Activated CD8-positive, alpha-beta T cell treated with anti-CD3 and anti-CD28 coated beads for 36 hours (primary cell): ENCODE measurements around the gene PRDM5. TPM values are rescaled to one million over a fixed set of nuclear protein-coding genes. Genes with fewer than 3 reads are reported as not detected.
"Not testable (repeated sequence)": the region's sequence is repeated elsewhere in the genome, so short reads cannot be mapped to it uniquely, and the experiment has no call there.

Source experiments
- ATAC-seq: fragments of 200-7000 bp; cut with Tn5 transposase; one replicate; pipeline ENCODE4 v1.10.0; 2021; ENCODE audit warnings: mild to moderate bottlenecking, moderate library complexity
- CTCF ChIA-PET: fragments of 350-600 bp; sonication (Branson Sonifier 250); formaldehyde crosslinking; loops from one replicate; lab custom pipeline; 2021; ENCODE audit warnings: antibody characterized with exemption; lab: Charles Lee
- POLR2A ChIA-PET: fragments of 350-600 bp; sonication (Branson Sonifier 250); formaldehyde crosslinking; loops from one replicate; lab custom pipeline; 2021; ENCODE audit warnings: antibody characterized with exemption; lab: Charles Lee
- DNase-seq: peaks from one replicate; pipeline ENCODE4 v3.0.0-alpha.2; 2020
- H3K27ac Mint-ChIP-seq: one replicate; pipeline ENCODE4 v1.8.0; 2021; ENCODE audit warnings: mild to moderate bottlenecking, mixed read lengths
- H3K27me3 Mint-ChIP-seq: one replicate; pipeline ENCODE4 v1.8.0; 2021; ENCODE audit warnings: mixed read lengths
- H3K36me3 Mint-ChIP-seq: one replicate; pipeline ENCODE4 v1.8.0; 2021; ENCODE audit warnings: low read depth, mixed read lengths
- H3K4me1 Mint-ChIP-seq: one replicate; pipeline ENCODE4 v1.8.0; 2021; ENCODE audit warnings: low read depth, mixed read lengths
- H3K4me3 Mint-ChIP-seq: one replicate; pipeline ENCODE4 v1.8.0; 2021; ENCODE audit warnings: mild to moderate bottlenecking, moderate library complexity, mixed read lengths
- H3K9me3 Mint-ChIP-seq: one replicate; pipeline ENCODE4 v1.8.0; 2021; ENCODE audit warnings: mixed read lengths
- intact Hi-C: fragments of 100-400 bp; cut with micrococcal nuclease; formaldehyde crosslinking; loops from one replicate; pipeline ENCODE4 v1.10.0; 2022
- total RNA-seq, 2 experiments: library from RNA; stranded (reverse); gene quantifications; one replicate each; pipeline ENCODE4 v1.2.3, GENCODE V29; 2021
- TF ChIP-seq, protein P1 (sequence below): fragments of 200-600 bp; IDR thresholded peaks from one replicate; pipeline ENCODE4 v1.8.0; 2022; ENCODE audit warnings: antibody characterized with exemption, mild to moderate bottlenecking

PRDM5 gene
- total RNA-seq, 2 experiments from 2014 or later = 0.51 to 0.52 TPM

DNA sequence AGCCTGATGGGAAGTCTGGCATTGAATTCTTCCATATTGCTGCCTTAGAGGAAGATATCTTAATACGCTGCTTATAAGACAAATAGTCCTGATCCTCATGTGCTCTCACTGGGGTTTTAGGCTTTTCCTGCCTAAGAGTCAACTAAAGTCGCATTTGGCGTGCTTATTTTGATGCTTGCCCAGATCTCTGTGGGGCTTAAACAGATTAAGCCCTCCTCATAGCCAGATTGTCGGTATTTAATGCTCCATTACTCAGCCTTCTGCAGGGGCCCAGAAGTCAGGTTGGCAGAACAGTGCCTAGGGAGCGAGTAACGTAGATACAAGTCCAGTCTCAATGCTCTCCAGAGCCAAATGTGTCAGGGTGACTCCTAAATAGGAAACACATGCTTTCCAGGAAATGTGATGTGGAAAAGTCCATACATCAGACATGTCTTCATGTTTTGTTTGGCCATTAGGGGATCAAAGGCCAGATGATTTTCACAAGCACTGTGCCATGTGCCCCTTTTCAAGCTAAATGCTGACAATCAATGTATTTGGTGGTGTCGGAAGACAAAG is 262.8 kb downstream of the PRDM5 start:
- POLR2A ChIA-PET = no interaction called here
- ATAC-seq = no peak
- CTCF ChIA-PET = no interaction called here
- DNase-seq = no peak
- intact Hi-C loops = no loop called here
- TF ChIP-seq, protein P1, sequence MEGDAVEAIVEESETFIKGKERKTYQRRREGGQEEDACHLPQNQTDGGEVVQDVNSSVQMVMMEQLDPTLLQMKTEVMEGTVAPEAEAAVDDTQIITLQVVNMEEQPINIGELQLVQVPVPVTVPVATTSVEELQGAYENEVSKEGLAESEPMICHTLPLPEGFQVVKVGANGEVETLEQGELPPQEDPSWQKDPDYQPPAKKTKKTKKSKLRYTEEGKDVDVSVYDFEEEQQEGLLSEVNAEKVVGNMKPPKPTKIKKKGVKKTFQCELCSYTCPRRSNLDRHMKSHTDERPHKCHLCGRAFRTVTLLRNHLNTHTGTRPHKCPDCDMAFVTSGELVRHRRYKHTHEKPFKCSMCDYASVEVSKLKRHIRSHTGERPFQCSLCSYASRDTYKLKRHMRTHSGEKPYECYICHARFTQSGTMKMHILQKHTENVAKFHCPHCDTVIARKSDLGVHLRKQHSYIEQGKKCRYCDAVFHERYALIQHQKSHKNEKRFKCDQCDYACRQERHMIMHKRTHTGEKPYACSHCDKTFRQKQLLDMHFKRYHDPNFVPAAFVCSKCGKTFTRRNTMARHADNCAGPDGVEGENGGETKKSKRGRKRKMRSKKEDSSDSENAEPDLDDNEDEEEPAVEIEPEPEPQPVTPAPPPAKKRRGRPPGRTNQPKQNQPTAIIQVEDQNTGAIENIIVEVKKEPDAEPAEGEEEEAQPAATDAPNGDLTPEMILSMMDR = no peak
- Mint-ChIP-seq H3K4me1 (peaks cover 3% of the 10 kb centered on the region), H3K27me3 (peaks cover 4% of the 10 kb centered on the region), H3K27ac (no peak overlapping the region), H3K4me3 (no peak overlapping the region), H3K36me3 (no peaks in the 10 kb centered on the region), H3K9me3 (no peaks in the 10 kb centered on the region)

GRCh38 chr4:120658772-120659171 is 263.8 kb downstream of the PRDM5 start:
- intact Hi-C loops = no loop called here

GRCh38 chr4:120653804-120654573 is 268.5 kb downstream of the PRDM5 start:
- H3K9me3 Mint-ChIP-seq = no peaks in the 10 kb centered on the region
- ChIA-PET POLR2A (no interaction called here), CTCF (no interaction called here)
- intact Hi-C loops = no loop called here
- DNase-seq (no peak), ATAC-seq (no peak)
- peaks cover 3% of the 10 kb centered on the region for H3K4me1 Mint-ChIP-seq
- no peaks in the 10 kb centered on the region for H3K36me3 Mint-ChIP-seq
- H3K4me3 Mint-ChIP-seq = no peak overlapping the region
- no peak overlapping the region for H3K27ac Mint-ChIP-seq
- peaks cover 7% of the 10 kb centered on the region for H3K27me3 Mint-ChIP-seq
- TF ChIP-seq, protein P1 = no peak

More at GRCh38 chr4:120658772-120659171, 263.8 kb downstream of the PRDM5 start:
- H3K27me3 Mint-ChIP-seq = peaks cover 4% of the 10 kb centered on the region
- TF ChIP-seq, protein P1 = no peak
- ChIA-PET POLR2A (no interaction called here), CTCF (no interaction called here)
- no peaks in the 10 kb centered on the region for H3K9me3 Mint-ChIP-seq
- peaks cover 3% of the 10 kb centered on the region for H3K4me1 Mint-ChIP-seq
- ATAC-seq (no peak), DNase-seq (no peak)
- H3K36me3 Mint-ChIP-seq = no peaks in the 10 kb centered on the region
- no peak overlapping the region for H3K27ac Mint-ChIP-seq
- H3K4me3 Mint-ChIP-seq = no peak overlapping the region

DNA sequence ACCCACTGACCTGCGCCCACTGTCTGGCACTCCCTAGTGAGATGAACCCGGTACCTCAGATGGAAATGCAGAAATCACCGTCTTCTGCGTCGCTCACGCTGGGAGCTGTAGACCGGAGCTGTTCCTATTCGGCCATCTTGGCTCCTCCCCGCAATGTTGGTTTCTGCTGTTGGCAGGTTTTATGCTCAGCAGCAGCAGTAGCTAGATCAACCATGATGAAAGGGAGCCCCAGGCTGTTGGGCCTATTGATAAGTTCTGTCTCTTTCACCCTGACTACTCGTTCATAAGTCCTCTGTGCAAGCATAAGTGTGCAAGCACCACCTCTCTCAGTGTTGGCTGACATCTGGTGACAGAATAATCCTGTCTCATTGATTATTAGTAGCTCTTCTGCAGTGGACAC is 274.2 kb downstream of the PRDM5 start:
- H3K9me3 Mint-ChIP-seq, H3K36me3 Mint-ChIP-seq, H3K27me3 Mint-ChIP-seq, H3K4me3 Mint-ChIP-seq, intact Hi-C loops, H3K27ac Mint-ChIP-seq, CTCF ChIA-PET, POLR2A ChIA-PET, H3K4me1 Mint-ChIP-seq, DNase-seq, ATAC-seq: not testable (repeated sequence)

Other genes starting within 250 kb of the PRDM5 start
- under 1 TPM; 0.34 to 0.41 TPM for gene NDNF, start 149.8 kb upstream of the PRDM5 start, total RNA-seq
- 1 to 10 TPM; 1.9 to 2.4 TPM for gene TNIP3, start 241.6 kb upstream of the PRDM5 start, total RNA-seq